GM19467 (cell line): ENCODE measurements around the gene SLC25A34.

ENCODE experiments used
- ATAC-seq: cut with Tn5 transposase; IDR thresholded peaks from one replicate; pipeline ENCODE4 v1.9.1; 2021; ENCODE audit warnings: mild to moderate bottlenecking, moderate library complexity; ENCODE audit not compliant: unreplicated experiment

Gene SLC25A34

DNA sequence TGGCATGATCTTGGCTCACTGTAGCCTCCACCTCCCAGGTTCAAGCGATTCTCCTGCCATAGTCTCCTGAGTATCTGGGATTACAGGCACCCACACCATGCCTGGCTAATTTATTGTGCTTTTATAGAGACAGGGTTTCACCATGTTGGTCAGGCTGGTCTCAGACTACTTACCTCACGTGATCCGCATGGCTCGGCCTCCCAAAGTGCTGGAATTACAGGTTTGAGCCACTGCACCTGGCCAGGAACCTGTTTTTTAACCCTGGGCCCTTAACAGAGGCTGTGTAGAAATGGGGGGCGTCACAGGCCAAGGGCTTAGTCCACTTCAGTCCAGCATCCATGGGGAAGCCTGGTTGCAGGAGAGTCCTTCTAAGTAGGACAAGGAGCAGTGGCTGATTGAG is 31.9 kb downstream of the SLC25A34 start:
- ATAC-seq = no peak

DNA sequence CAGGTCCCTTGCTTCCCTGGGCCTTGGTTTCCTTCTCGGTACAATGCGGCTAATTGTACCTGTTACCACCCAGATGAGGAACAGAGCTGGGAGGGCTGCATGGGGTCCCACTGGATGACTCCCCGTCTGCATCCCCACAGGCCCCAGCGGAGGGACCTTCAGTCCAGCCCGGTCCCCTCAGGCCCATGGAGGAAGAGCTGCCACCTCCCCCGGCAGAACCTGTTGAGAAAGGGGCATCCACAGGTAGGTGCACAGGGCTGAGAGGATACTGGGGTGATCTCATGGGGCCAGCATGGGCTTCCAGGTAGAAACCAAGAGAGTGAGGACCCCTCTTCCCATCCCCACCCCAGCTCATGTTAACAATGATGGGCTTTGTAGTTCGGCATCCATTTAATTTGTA is 32.3 kb downstream of the SLC25A34 start:
- no peak for ATAC-seq

DNA sequence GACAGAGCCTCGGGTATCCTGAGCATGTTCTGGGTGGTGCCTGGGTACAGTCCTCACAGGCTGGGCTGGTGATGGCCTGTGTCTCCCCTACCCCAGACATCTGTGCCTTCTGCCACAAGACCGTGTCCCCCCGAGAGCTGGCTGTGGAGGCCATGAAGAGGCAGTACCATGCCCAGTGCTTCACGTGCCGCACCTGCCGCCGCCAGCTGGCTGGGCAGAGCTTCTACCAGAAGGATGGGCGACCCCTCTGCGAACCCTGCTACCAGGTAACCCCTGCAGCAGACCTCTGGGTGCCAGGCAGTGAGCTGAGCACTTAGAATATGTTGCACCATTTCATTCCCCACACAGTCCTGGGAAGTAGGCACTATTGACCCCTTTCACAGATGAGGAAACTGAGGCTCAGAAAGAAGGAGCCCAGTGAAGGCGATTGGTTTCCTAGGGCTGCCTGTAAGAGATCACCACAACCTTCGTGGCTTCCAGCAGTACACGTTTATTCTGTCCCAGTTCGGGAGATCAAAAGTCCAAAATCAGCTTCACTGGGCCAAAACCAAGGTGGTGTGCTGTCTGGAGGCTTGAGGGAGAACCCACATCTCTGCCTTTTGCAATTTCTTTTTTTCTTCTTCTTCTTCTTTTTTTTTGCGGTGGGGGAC is 34.4 kb downstream of the SLC25A34 start:
- ATAC-seq = no peak

DNA sequence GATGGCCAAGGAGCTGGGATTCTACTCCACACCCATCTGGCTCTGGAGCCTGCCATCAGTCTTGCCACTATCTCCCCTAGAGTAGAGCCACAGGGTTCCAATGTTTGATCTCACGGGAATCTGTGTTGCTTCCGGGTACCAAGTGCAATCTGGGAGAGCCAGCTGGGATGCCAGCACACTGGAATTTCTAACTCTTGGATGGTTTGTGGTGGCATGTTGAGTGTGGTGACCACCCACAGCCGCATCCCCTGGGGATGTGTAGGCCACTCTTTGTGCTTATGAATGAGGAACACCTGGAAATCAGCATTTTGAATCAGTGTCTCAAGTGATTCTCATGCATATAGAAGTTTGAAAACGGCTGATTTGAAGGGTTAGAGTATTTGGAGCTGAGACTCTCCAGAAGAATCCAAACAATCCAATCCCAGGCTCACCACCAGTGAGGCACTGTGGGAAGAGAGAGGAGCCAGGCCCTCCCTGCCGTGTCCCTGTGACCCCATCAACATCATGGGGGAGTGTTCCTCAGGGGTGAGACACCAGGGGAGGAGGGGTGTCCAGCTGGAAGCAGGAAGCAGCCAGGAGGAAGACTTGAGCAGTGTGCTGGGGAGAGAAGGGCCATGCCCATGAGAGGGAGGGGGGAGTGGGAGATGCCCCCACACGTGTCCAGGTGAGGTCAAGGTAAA is 35.9 kb downstream of the SLC25A34 start:
- no peak for ATAC-seq

DNA sequence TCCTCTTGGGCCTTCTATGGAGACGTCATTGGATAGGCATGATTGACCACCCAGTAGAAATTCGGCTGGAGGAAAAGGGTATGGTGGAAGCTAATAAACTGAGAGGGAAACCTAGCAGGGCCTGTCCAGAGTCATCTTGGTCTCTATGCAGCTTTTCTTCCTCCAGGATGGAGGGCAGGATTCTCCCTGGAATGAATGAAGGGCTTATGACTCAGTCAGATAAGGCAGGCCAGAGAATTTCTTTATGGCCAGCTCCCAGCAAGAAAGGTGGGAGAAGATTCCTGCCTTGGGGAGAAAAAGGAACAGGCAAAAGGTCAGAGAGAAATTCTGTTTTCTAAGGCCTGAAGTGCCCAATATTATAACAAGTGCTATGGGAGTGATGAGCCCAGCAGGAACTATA is 39.6 kb downstream of the SLC25A34 start:
- no peak for ATAC-seq

DNA sequence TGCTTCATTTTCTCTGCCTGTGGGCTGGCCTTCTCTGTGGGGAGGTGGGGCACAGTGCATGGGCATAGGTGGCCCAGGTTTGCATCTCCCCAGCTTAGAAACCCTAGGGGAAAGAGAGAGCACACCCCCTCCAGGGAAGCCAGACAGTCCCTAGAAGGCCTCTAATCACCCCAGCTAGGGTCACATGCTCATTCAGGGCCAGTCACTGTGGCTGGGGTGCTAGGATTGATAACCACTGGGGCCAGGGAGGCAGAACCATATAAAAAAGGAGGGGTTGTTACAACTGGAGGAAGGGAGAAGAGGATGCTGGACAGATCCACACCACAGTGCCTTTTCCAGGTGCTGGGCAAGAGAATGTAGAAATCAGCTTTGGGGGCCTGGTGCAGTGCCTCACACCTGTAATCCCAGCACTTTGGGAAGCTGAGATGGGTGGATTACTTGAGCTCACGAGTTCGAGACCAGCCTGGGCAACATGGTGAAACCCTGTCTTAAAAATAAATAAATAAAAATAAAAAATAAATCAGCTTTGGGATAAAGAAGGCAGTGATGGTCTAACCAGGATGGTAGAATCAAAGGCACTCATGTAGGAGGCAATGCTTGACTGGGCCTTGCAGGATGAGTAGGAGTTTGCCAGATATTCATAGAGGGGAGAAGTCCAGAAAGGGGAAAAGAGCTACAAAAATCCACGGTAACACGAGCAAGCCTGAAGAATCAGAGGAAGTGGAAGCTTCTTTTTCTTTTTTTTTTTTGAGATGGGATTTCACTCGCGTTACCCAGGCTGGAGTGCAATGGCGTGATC is 42.0 kb downstream of the SLC25A34 start:
- no peak for ATAC-seq

DNA sequence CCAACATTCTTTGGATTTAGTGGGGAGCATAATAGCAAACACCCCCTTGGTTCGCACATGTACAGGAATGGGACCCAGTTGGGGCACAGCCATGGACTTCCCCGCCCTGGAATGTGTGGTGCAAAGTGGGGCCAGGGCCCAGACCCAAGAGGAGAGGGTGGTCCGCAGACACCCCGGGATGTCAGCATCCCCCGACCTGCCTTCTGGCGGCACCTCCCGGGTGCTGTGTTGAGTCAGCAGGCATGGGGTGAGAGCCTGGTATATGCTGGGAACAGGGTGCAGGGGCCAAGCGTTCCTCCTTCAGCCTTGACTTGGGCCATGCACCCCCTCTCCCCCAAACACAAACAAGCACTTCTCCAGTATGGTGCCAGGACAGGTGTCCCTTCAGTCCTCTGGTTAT is 49.6 kb downstream of the SLC25A34 start:
- ATAC-seq = no peak

DNA sequence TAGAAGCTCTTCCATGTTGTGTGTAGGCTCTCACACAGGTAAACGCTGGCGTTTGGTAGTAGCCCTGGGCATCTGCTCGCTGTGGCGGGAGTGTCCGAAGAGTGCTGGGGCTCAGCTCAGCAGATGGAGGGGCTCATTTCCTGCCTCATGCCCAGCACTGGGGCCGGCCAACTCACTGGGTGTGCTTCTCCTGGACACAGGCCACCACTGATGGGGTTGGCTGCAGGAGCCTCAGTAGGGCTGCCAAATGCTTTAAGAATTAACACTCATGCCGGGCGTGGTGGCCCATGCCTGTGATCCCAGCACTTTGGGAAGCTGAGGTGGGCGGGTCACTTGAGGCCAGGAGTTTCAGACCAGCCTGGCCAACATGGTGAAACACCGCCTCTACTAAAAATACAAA is 50.5 kb downstream of the SLC25A34 start:
- ATAC-seq = no peak

DNA sequence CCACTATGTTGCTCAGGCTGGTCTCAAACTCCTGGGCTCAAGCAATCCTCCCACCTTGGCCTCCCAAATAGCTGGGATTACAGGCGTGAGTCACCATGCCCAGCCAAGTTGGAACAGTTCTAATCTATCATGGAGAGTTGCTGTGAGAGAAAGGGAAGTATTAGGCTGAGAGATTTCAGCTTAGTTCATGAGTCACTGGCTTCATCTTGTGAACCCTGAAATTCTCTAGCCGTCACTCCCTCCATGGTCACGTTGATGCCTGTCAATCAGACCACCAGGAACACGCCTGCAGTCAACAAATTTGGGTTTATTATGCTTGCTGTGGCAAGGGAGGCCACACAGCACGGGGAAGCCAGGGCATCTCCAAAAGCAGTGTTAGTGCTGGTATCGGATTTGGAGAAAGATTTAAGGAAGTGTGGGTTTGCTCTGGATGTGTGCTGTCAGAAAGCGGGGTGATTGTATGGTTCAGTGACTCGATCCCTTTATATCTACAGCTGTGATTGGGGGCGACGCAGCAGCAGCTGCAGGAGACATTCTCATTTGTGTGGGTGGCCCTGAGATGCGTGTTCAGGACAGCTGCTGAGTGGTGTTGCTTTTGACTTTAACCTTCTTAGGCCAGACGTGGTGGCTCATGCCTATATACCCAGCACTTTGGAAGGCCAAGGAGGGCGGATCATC is 52.7 kb downstream of the SLC25A34 start:
- no peak for ATAC-seq
